Measurements from ENCODE around the gene QRICH2.

The QRICH2 gene

DNA sequence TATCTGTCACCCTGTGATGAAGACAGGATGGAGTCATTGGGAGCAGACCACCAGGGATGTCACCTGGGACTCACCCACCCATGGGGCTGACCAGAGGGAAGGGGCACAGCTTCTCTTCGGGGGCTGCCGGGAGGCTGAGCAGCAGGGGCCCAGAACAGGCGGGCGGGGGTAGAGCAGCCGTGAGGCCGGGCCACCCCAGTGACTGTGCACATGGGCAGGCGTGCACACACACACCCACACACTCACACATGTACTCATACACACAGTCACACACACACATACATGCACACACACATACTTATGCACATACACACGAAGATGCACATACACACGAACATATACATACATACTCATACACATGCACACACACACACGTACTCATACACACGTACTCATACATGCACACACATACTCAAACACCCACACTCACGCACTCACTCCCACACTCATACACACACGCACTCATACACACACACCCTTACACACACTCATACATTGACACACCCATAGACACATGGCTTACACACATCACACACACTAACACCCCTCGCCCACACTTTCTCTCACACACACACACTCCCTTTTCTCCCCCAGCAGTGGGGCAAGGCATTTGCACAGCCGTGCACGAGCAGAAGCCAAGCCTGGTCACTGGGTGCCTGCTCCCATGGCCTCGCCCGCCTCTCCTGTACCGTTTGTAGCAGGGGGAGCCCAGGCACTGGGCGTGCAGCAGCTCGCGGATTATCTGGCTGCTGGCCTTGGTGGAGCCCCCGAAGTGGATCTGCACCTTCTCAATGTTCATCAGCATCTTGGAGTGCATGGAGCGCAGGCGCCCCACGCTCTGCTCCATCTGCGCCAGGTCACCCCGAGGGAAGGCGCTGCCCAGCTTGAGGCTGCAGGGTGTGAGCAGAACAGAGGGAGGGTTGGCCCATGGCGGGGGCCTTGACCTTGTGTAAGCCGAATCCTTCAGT is 30.5 kb downstream of the QRICH2 start:
- no peaks in the 10 kb centered on the region for H3K9me3 Mint-ChIP-seq
- peak overlapping the region; percentile 99 for H3K27ac Mint-ChIP-seq
- peaks cover 53 to 72% of the 10 kb centered on the region in 2 donors for H3K4me1 Mint-ChIP-seq
- H3K4me3 Mint-ChIP-seq = no peak overlapping the region
- H3K36me3 Mint-ChIP-seq = peaks cover 1 to 9% of the 10 kb centered on the region in 2 donors
- H3K27me3 Mint-ChIP-seq = no peaks in the 10 kb centered on the region
- no peak for DNase-seq
- no peak for ATAC-seq (replicated peaks)

DNA sequence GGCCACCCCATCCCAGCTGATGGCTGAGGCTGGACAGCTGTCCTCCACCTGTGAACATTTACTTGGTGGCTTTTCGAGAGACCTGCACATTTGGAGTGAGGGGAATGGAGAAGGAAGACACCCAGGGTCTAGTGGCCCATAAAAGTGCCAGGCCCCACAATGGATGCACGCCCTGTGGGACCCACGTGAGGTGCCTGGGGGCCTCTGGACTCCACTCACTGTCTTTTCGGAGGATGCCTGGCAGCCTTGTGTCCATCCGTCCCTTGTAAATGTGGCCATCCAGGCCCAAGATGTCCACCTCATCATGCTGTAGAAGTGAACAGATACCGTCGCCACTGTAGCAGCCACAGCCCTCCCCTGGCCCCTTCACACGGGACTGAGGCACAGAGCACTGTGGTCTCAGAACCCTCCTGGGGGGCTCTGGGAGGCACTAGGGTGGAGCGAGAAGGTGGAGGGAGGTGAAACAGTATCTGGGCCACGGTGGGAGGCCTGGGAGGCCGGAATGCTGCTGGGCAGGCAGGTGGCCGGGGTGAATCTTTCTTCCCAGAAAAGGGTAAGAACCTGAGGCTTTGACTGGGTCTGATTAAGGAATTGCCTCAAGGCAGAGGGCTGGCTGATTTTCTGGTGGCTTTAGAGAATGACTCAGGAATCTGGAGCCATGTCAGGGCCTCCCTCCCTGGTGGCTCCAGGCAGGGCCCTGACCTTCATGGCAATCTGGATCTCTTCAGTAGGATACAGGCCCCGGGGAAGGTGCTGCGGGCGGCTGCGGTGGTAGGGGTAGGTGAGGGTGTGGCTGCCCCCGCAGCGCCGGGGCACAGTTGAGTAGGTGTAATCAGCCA is 31.4 kb downstream of the QRICH2 start:
- ATAC-seq (replicated peaks) = no peak
- Mint-ChIP-seq H3K27ac (peak overlapping the region; percentile 99), H3K4me3 (peak overlapping the region; percentile 20 to 81), H3K36me3 (peaks cover 3 to 11% of the 10 kb centered on the region in 2 donors), H3K4me1 (peaks cover 59 to 82% of the 10 kb centered on the region in 2 donors), H3K9me3 (no peaks in the 10 kb centered on the region), H3K27me3 (no peaks in the 10 kb centered on the region)
- no peak for DNase-seq

DNA sequence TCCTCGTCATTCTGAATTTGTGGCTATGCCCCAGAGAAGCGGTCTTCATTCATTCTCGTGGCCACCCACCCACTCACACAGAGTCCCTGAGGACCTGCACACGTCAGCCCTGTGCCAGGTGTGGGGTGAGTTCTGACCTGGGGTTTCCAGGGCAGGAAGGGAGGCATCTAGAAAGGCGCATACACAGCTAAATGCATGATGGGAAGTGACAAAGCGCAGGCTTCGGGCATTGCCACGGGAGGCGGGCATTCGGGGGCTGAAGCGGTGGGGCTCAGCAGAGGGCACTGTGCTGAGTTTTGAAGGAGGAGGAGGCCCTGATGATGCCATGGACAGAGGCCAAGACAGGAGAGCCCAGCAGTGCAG is 32.0 kb downstream of the QRICH2 start:
- Mint-ChIP-seq H3K27me3 (no peaks in the 10 kb centered on the region), H3K4me1 (peaks cover 62 to 88% of the 10 kb centered on the region in 2 donors), H3K36me3 (peaks cover 6 to 17% of the 10 kb centered on the region in 2 donors), H3K9me3 (no peaks in the 10 kb centered on the region), H3K27ac (peak overlapping the region; percentile 99), H3K4me3 (peak overlapping the region; percentile 20 to 81)
- DNase-seq (peak; percentile 89), ATAC-seq (replicated peaks) (peak; percentile 47 to 48)

DNA sequence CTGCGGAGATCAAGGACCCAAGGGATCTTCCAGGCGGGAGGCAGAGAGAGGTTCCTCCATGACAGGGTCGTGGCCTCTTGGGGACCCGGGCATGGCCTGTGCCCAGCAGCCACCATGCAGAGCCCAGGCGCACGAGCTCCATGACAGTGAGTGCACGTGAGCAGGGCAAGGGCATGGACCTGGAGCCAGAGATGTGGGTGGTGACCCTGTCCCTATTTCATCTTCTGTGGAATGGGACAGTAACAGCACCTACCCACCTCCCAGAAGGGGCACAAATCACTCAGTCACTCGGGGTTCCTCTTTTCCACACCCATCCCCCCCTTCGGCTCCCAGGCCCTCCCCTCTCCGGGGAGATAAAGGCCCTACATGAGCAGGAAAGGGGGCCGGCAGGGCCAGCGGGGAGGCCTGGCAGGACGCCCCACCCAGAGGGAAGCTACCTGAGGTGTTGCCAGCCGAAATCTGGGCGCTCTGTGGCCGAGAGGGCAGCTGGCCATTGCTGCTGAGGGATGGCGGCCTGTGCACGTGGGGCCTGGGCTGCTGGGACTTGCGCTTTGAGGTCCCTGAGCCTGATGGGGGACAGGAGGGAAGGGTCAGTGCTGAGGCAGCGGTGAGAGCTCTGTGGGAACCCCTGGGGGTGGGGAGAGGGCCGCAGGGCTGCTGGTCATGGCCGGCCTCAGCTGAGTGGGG is 32.6 kb downstream of the QRICH2 start:
- Mint-ChIP-seq H3K4me3 (peak overlapping the region; percentile 20 to 81), H3K27me3 (no peaks in the 10 kb centered on the region), H3K27ac (peak overlapping the region; percentile 99), H3K9me3 (no peaks in the 10 kb centered on the region), H3K4me1 (peaks cover 67 to 93% of the 10 kb centered on the region in 2 donors), H3K36me3 (peaks cover 11 to 22% of the 10 kb centered on the region in 2 donors)
- DNase-seq (no peak), ATAC-seq (replicated peaks) (no peak)

DNA sequence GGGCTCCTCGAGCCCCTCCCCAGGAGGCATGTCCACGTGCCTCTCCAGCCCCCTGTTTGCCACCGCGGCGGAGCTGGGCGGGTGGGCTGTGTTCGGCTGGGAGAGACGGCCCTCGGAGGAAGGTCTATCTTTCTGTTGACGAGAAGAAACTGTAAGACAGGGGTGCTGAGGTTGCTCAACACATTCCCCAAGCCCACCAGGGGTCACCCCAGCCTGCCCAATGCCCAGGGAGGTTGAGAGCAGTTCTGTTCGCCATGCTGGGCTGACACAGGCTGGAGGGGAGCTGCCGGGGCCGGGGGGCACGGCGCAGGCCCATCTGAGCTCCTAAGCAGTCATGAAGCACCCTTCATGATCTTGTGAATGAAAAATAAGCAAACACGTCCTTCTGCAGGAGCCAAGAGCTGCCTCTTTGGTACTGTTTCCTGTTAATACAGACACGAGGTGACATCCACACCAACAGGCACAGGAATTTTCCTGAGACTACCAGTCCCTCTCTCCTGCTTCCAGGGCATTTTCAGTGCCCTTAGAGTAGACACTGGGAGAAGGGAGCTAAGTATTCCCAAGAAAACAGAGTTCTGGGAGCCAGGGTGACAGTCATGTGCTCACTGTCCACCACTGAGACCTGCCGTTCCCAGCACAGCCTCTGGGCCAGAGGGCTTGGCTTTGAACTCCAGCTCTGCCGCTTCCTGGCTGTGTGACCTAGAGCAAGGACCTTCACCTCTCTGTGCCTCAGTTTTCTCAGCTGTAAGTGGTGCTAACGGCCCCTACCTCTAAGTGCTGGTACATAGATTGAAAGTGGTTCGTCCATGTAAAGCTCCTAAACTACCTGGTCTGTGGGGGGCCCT is 33.7 kb downstream of the QRICH2 start:
- H3K27me3 Mint-ChIP-seq = no peaks in the 10 kb centered on the region
- peaks cover 14 to 30% of the 10 kb centered on the region in 2 donors for H3K36me3 Mint-ChIP-seq
- H3K4me1 Mint-ChIP-seq = peaks cover 74 to 96% of the 10 kb centered on the region in 2 donors
- no peaks in the 10 kb centered on the region for H3K9me3 Mint-ChIP-seq
- peak overlapping the region; percentile 81 to 88 for H3K4me3 Mint-ChIP-seq
- DNase-seq (no peak), ATAC-seq (replicated peaks) (no peak)
- H3K27ac Mint-ChIP-seq = peak overlapping the region; percentile 99

DNA sequence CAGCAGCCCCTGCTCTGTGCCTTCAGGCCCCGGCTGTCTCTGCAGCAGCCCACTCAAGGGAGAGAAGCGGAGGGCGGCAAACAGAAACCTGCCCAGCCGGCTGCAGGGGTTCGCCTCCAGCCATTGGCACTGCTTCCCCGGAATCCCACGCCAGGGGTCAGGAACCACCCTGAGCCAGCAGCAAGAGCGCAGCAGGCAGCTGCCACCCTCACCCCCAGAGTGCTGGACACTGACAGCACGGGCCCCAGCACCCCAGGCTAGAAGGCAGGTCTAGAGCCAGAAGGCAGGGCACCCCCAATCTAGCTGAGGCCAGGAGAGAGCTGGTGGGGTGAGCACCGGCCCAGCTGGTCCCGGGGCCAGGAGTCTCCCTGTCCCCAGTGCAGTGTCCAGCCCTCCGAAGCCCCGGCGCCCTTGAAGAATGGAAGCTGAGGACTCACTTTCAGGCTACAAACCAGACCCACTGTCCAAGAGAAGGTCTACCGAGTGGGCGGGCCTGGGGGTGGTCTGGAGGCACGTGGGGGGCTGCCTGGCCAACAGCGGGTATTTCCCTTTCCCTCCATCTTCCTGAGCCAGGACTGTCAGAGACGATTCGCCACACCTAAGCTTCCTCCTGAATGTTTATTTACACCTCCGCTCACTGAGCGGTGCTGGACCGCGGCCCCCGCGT is 34.5 kb downstream of the QRICH2 start:
- peak overlapping the region; percentile 86 to 88 for H3K4me3 Mint-ChIP-seq
- H3K4me1 Mint-ChIP-seq = peaks cover 75 to 96% of the 10 kb centered on the region in 2 donors
- ATAC-seq (replicated peaks) = no peak
- peak overlapping the region; percentile 99 for H3K27ac Mint-ChIP-seq
- no peaks in the 10 kb centered on the region for H3K27me3 Mint-ChIP-seq
- DNase-seq = no peak
- no peaks in the 10 kb centered on the region for H3K9me3 Mint-ChIP-seq
- H3K36me3 Mint-ChIP-seq = peaks cover 21 to 36% of the 10 kb centered on the region in 2 donors

DNA sequence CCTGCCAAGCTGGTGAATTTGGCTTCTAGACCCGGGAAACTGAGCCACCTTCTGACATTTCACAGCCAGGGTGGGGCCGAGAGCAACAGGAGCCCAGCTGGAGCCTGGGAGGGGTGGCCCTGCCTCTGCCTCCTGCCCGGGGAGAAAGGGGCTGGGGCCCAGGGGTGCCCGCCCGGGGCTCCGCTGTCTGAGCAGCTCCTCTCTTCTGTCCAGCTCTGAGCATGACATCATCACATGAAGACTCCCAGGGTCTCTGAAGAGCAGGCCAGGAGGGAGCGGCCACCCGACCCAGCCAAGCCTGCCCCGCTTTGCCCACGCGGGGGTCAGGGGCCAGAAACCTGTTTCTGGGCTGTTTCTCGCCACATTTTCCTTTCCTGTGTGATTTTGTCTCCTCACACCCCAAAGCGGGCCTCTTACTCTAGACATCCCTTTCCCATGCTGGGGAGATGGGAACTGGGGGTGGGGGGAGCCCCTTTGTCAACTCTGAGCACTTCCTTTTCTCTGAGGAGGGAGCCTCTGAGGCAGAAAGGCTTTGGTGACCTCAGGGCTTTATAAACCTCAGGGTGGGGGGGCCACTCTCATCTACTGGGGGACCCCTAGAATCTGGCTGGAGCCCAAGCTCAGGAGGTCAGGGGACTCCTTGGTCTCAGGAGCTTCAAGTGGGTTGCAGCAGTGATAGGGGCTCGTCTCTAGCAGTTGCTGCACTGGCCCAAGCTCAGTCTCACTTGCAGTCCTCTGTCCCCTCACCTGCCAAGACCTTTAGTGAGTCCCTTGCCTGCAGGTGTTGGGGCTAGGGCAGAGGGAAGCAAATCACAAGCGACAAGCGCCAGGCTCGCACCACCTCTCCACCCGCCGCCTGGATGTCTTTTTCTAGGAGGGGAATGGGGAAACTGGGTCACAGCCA is 35.3 kb downstream of the QRICH2 start:
- no peaks in the 10 kb centered on the region for H3K9me3 Mint-ChIP-seq
- peak; percentile 83 for DNase-seq
- peaks cover 25 to 43% of the 10 kb centered on the region in 2 donors for H3K36me3 Mint-ChIP-seq
- no peaks in the 10 kb centered on the region for H3K27me3 Mint-ChIP-seq
- peaks cover 74 to 96% of the 10 kb centered on the region in 2 donors for H3K4me1 Mint-ChIP-seq
- peak overlapping the region; percentile 86 to 88 for H3K4me3 Mint-ChIP-seq
- peak overlapping the region; percentile 99 for H3K27ac Mint-ChIP-seq
- ATAC-seq (replicated peaks) = peak; percentile 46 to 53

DNA sequence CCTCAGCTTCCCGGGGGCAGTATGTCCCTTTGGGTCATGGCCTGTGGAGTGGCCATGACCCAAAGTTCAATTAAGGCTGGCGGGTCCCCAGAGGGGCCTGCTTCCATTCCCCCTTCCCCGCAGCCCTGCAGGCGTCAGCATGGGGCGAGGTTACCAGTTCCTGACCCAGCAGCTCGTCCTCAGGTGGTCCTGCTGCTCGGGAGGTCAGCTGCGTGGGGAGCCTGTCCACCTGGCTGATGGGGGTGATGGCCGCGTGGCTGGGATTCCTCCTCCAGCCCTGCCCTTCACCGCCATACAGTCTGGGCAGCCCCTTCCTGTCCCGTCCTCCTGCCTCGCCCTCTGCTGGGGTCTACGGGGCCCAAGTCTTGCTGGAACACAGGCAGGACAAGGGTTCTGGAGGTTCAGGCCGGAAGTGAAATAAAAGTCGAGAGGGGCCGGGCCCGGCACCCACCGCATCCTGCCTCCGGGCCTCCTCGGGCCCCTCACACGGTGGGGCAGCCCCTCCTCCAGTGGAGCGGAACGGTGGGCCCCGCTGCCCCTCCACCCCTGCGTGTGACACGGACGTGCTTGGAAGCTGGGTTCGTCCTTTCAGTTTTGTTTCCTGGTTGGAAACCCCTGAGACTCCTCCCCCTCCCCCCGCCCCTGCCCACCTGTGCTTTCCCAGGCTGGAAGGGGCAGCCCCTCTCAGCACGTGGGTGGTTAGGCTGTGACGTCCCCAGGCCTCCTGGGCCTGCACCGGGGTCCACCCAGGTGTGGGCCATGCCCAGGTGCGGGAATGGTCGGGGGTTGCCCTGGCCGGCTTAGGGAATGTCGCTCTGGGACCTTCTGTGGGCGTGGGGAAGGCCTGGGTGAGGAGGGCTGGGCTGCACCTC is 36.2 kb downstream of the QRICH2 start:
- H3K4me1 Mint-ChIP-seq = peaks cover 70 to 98% of the 10 kb centered on the region in 2 donors

DNA sequence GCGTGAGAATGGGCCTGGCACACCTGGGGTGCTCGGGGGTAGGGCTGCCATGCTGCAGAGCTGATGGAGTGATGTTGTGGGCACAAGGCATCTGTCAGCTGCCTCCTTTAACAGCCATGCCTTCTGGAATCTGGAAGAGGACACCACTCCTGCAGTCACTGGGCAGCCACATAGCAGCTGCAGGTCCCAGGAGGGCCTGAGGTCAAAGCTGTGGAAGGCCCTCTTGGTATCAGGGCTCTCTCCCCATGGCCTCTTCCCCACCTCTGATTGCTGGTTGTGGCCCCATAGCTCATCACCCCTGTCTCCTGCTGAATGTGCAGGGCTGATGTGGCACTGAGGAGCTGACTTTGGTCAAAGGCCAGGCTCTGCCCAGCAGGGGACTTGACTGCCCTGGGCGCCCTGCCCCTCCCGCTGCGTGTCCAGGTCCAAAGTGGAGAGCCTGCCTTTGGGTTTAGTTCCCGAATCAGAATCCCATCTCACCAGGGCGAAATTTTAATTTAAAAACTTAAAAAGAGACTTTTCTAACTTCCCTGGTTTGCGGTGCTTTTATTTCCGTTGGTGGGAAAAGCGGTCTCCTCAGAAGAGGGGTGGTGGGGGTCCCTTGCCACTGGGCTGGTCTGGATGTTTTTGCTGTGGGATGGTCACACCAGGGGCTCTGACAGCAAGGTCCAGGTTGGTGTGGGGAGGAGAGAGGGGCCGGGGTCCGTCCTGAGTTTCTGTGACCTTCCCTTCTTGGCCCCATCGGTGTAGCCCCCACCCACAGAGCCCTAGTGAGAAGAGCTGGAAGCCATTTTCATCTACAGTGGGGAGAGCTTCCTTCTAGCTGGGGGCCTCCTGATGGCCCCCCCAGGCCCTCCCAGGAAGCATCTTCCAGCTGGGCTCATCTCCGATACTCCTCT is 37.1 kb downstream of the QRICH2 start:
- Mint-ChIP-seq H3K27me3 (no peaks in the 10 kb centered on the region), H3K4me1 (peaks cover 61 to 94% of the 10 kb centered on the region in 2 donors), H3K4me3 (peak overlapping the region; percentile 86 to 88), H3K27ac (peak overlapping the region; percentile 99), H3K36me3 (peaks cover 37 to 50% of the 10 kb centered on the region in 2 donors), H3K9me3 (no peaks in the 10 kb centered on the region)
- ATAC-seq (replicated peaks) = no peak
- DNase-seq = no peak

More for the DNA sequence above, 36.2 kb downstream of the QRICH2 start:
- DNase-seq (peak; percentile 97), ATAC-seq (replicated peaks) (peak; percentile 48 to 67)
- H3K36me3 Mint-ChIP-seq = peaks cover 30 to 48% of the 10 kb centered on the region in 2 donors
- no peaks in the 10 kb centered on the region for H3K9me3 Mint-ChIP-seq
- no peaks in the 10 kb centered on the region for H3K27me3 Mint-ChIP-seq
- peak overlapping the region; percentile 86 to 88 for H3K4me3 Mint-ChIP-seq
- H3K27ac Mint-ChIP-seq = peak overlapping the region; percentile 99

DNA sequence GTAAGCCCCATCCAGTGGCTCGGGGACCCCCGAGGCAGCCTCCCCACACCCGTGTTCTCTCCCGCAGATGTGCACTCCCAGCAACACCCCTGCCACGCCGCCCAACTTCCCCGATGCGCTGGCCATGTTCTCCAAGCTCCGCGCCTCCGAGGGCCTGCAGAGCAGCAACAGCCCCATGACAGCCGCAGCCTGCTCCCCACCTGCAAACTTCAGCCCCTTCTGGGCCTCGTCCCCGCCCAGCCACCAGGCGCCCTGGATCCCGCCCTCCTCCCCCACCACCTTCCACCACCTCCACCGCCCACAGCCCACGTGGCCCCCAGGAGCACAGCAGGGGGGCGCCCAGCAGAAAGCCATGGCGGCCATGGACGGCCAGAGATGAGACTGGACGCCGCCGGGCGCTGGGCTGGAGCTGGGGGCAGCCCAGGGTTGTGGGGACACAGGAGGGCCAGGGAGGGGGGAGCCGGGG is 37.9 kb downstream of the QRICH2 start:
- ATAC-seq (replicated peaks) (no peak), DNase-seq (no peak)
- H3K4me3 Mint-ChIP-seq = peak overlapping the region; percentile 92 to 94
- peaks cover 54 to 86% of the 10 kb centered on the region in 2 donors for H3K4me1 Mint-ChIP-seq
- no peaks in the 10 kb centered on the region for H3K9me3 Mint-ChIP-seq
- peak overlapping the region; percentile 99 for H3K27ac Mint-ChIP-seq
- H3K27me3 Mint-ChIP-seq = no peaks in the 10 kb centered on the region
- H3K36me3 Mint-ChIP-seq = peaks cover 40 to 51% of the 10 kb centered on the region in 2 donors
